ENCODE data around the gene IFT57. TPM values are rescaled to one million over a fixed set of nuclear protein-coding genes. Genes with fewer than 3 reads are reported as not detected.

The IFT57 gene
- total RNA-seq, 6 experiments from 2014 or later, result 2.4 to 6.2 (median 4.5) TPM

DNA sequence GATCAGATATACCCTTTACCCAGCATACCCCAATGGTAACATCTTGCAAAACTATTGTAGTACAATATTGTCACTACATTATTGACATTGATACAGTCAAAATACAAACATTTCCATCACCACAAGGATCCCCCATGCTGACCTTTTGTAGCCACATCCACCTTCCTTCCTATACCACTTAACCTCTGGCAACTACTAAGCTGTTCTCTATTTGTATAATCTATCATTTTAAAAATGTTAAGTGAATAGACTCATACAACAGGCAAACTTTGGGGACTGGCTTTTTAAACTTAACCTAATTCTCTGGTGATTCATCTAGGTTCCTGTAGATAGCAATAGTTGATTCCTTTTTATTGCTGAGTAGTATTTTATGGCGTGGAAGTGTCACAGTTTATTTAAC is 29.6 kb upstream of the IFT57 start:
- DNase-seq (no peak), ATAC-seq (no peak)
- TF ChIP-seq, protein P1, sequence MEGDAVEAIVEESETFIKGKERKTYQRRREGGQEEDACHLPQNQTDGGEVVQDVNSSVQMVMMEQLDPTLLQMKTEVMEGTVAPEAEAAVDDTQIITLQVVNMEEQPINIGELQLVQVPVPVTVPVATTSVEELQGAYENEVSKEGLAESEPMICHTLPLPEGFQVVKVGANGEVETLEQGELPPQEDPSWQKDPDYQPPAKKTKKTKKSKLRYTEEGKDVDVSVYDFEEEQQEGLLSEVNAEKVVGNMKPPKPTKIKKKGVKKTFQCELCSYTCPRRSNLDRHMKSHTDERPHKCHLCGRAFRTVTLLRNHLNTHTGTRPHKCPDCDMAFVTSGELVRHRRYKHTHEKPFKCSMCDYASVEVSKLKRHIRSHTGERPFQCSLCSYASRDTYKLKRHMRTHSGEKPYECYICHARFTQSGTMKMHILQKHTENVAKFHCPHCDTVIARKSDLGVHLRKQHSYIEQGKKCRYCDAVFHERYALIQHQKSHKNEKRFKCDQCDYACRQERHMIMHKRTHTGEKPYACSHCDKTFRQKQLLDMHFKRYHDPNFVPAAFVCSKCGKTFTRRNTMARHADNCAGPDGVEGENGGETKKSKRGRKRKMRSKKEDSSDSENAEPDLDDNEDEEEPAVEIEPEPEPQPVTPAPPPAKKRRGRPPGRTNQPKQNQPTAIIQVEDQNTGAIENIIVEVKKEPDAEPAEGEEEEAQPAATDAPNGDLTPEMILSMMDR (IDR thresholded peaks at IDR 0.05), result no peak
- TF ChIP-seq POLR2A (IDR thresholded peaks at IDR 0.05), result no peak
- H3K9me3 ChIP-seq, result no peaks in the 10 kb centered on the region
- no peaks in the 10 kb centered on the region for H3K4me1 ChIP-seq
- no peaks in the 10 kb centered on the region for H3K27me3 ChIP-seq
- no peak overlapping the region for H3K4me3 ChIP-seq
- H3K27ac ChIP-seq, result no peak overlapping the region
- intact Hi-C loops (cut with DNase I), result no loop called here
- 88% methylated on average over 1 of the region's 1 CpG for WGBS (ENCODE audit: insufficient coverage, low coverage, low lambda C conversion rate, missing lambda C conversion rate)
- no peaks in the 10 kb centered on the region for H3K36me3 ChIP-seq

DNA sequence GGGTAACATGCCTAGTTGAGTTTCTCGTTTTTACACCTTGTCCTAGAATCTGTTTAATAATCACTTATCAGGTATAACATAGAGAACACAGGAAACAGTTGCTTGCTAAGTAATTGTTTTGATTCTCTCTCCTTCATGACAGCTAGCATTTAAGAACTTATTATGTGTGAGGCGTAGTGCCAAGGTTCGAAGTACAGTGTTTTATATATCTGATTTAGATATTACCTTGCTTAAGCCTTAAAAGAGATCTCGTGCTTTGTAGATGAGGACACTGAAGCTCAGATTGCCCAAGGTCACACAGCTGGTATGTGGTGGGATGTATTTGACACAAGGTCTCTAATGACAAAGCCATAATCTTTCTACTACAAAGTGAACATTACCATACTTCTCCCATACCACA is 29.0 kb upstream of the IFT57 start:
- no peaks in the 10 kb centered on the region for H3K9me3 ChIP-seq
- H3K36me3 ChIP-seq, result no peaks in the 10 kb centered on the region
- no peaks in the 10 kb centered on the region for H3K27me3 ChIP-seq
- no peaks in the 10 kb centered on the region for H3K4me1 ChIP-seq
- no peak for DNase-seq
- WGBS (ENCODE audit: insufficient coverage, low coverage, low lambda C conversion rate, missing lambda C conversion rate), result 88% methylated on average over 4 of the region's 4 CpGs
- intact Hi-C loops (cut with DNase I), result no loop called here
- ATAC-seq, result no peak
- no peak overlapping the region for H3K27ac ChIP-seq
- H3K4me3 ChIP-seq, result no peak overlapping the region
- no peak for TF ChIP-seq POLR2A (IDR thresholded peaks at IDR 0.05)
- TF ChIP-seq, protein P1 (IDR thresholded peaks at IDR 0.05), result no peak

DNA sequence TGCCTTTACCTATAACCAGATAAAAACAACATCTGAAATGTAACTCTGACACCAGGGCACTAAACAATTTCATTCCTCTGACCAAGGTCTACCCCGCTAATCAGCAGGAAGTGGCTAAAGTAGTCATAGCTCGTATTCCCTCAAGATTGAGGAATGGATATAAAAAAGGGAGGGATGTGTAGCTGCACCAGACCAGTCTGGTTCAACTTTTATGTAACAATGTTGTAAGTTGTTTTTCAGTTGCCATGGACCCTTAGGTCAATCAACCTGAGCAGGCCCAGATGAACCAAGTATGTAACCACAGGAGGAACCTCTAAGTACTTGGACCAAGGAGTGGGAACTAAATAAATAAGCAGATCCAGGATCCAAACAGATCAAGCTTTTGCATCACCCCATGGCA is 28.4 kb upstream of the IFT57 start:
- TF ChIP-seq, protein P1 (IDR thresholded peaks at IDR 0.05), result no peak
- TF ChIP-seq POLR2A (IDR thresholded peaks at IDR 0.05), result no peak
- ATAC-seq, result no peak
- Histone ChIP-seq H3K27ac (no peak overlapping the region), H3K36me3 (no peaks in the 10 kb centered on the region), H3K4me3 (no peak overlapping the region), H3K27me3 (no peaks in the 10 kb centered on the region), H3K4me1 (no peaks in the 10 kb centered on the region), H3K9me3 (no peaks in the 10 kb centered on the region)
- intact Hi-C loops (cut with DNase I), result no loop called here
- no peak for DNase-seq
- WGBS (ENCODE audit: insufficient coverage, low coverage, low lambda C conversion rate, missing lambda C conversion rate), result 72% methylated on average over 2 of the region's 2 CpGs

DNA sequence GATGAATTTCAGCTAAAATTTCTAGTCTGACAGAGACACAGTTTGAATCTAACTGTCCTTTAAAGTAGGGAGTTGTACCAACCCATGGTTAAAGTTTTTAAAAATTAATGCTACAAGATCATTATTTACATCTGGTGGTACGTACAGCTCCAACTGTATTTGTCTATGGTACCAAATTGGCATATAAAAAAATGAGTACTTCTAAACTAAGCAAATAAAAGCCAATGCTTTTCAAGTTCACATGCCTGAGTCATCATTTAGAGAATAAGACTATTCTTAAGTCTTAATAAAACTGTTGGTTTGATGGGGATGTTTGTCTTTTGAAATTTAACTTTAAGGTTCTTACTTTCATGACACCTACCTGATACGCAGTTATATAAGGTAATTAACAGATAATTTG is 21.0 kb upstream of the IFT57 start:
- H3K27me3 ChIP-seq, result no peaks in the 10 kb centered on the region
- H3K27ac ChIP-seq, result no peak overlapping the region
- H3K9me3 ChIP-seq, result no peaks in the 10 kb centered on the region
- intact Hi-C loops (cut with DNase I), result no loop called here
- H3K36me3 ChIP-seq, result no peaks in the 10 kb centered on the region
- 76% methylated on average over 2 of the region's 2 CpGs for WGBS (ENCODE audit: insufficient coverage, low coverage, low lambda C conversion rate, missing lambda C conversion rate)
- ATAC-seq, result no peak
- no peak for TF ChIP-seq POLR2A (IDR thresholded peaks at IDR 0.05)
- TF ChIP-seq, protein P1 (IDR thresholded peaks at IDR 0.05), result no peak
- no peak overlapping the region for H3K4me3 ChIP-seq
- no peaks in the 10 kb centered on the region for H3K4me1 ChIP-seq
- no peak for DNase-seq

DNA sequence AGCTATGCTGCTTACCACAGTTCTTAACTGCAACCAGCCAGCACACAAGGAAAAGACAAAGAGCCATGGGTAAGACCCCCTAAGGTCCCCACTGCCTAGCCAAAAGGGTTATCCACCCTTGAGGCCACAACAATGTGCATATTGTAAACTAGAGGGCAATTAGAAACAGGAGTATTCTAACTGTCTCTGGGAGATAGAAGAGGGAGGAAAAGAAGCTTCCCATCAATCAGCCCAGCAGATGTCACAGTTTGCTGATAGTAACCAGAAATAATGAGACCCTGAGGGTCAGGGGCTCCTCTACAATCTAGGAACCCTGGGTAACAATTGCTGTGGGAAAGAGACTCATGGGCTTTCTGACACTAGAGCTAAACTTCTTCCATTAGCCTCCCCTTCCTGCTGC is 20.6 kb upstream of the IFT57 start:
- DNase-seq (no peak), ATAC-seq (no peak)
- no peak overlapping the region for H3K27ac ChIP-seq
- no peaks in the 10 kb centered on the region for H3K36me3 ChIP-seq
- TF ChIP-seq, protein P1 (IDR thresholded peaks at IDR 0.05), result no peak
- no peak for TF ChIP-seq POLR2A (IDR thresholded peaks at IDR 0.05)
- intact Hi-C loops (cut with DNase I), result no loop called here
- no peaks in the 10 kb centered on the region for H3K9me3 ChIP-seq
- no peaks in the 10 kb centered on the region for H3K4me1 ChIP-seq
- H3K4me3 ChIP-seq, result no peak overlapping the region
- H3K27me3 ChIP-seq, result no peaks in the 10 kb centered on the region

Data from right lobe of liver (tissue), 6 donors.